WTC11 (cell line): ENCODE results near the gene TXNRD1. TPM values are rescaled to one million over a fixed set of nuclear protein-coding genes. Genes with fewer than 3 reads are reported as not detected.
A peak's percentile ranks its signal among the peaks of the same experiment; 100 is the strongest.

Source experiments
- ATAC-seq: fragments of 200-7000 bp; cut with Tn5 transposase; 2 replicates; pipeline ENCODE4 v1.10.0; 2021; ENCODE audit warnings: mild to moderate bottlenecking, moderate library complexity
- CTCF ChIA-PET: fragments of 300-600 bp; sonication (Branson Sonifier 250); formaldehyde crosslinking; loops from one replicate; lab custom pipeline; 2021; ENCODE audit warnings: antibody characterized with exemption; lab: Charles Lee
- POLR2A ChIA-PET: fragments of 350-600 bp; sonication (Branson Sonifier 250); formaldehyde crosslinking; loops from one replicate; lab custom pipeline; 2021; ENCODE audit warnings: antibody characterized with exemption; lab: Charles Lee
- DNase-seq: peaks from one replicate; pipeline ENCODE4 v3.0.0; 2021; ENCODE audit warnings: low spot score
- H3K27ac Mint-ChIP-seq: 2 replicates; pipeline ENCODE4 v1.8.0; 2021; ENCODE audit warnings: mixed read lengths
- H3K27me3 Mint-ChIP-seq: 2 replicates; pipeline ENCODE4 v1.8.0; 2021; ENCODE audit warnings: low read depth, mild to moderate bottlenecking, moderate library complexity, mixed read lengths
- H3K36me3 Mint-ChIP-seq: 2 replicates; pipeline ENCODE4 v1.8.0; 2021; ENCODE audit warnings: mixed read lengths
- H3K4me1 Mint-ChIP-seq: 2 replicates; pipeline ENCODE4 v1.8.0; 2022; ENCODE audit warnings: mixed read lengths
- H3K4me3 Mint-ChIP-seq: 2 replicates; pipeline ENCODE4 v1.8.0; 2021; ENCODE audit warnings: mild to moderate bottlenecking, moderate library complexity, mixed read lengths
- H3K9me3 Mint-ChIP-seq: 2 replicates; pipeline ENCODE4 v1.8.0; 2021; ENCODE audit warnings: mixed read lengths
- E2F5 ChIP-seq: sonication (generic); formaldehyde crosslinking; IDR thresholded peaks from 2 replicates; pipeline ENCODE4 v1.8.1; 2022; ENCODE audit warnings: mild to moderate bottlenecking, moderate library complexity, missing genetic modification reagents
- ERG ChIP-seq: fragments of 250-450 bp; sonication (Bioruptor Pico); IDR thresholded peaks from 2 replicates; pipeline ENCODE4 v1.8.0; 2021; ENCODE audit warnings: mild to moderate bottlenecking
- ETV6 ChIP-seq: sonication (generic); formaldehyde crosslinking; IDR thresholded peaks from 2 replicates; pipeline ENCODE4 v1.8.1; 2022; ENCODE audit warnings: mild to moderate bottlenecking, missing genetic modification reagents
- GRHL2 ChIP-seq: fragments of 250-450 bp; sonication (Bioruptor Pico); IDR thresholded peaks from 2 replicates; pipeline ENCODE4 v1.8.0; 2022; ENCODE audit warnings: mild to moderate bottlenecking, moderate library complexity; ENCODE audit not compliant: insufficient replicate concordance, severe bottlenecking
- GTF2I ChIP-seq: fragments of 250-450 bp; sonication (Bioruptor Pico); conservative IDR thresholded peaks from 2 replicates; pipeline ENCODE4 v1.4.0; 2021; ENCODE audit warnings: mild to moderate bottlenecking
- HMGA2 ChIP-seq: fragments of 250-450 bp; sonication (Bioruptor Pico); IDR thresholded peaks from 2 replicates; pipeline ENCODE4 v1.4.0; 2021; ENCODE audit warnings: mild to moderate bottlenecking, moderate library complexity
- JAZF1 ChIP-seq: fragments of 250-450 bp; sonication (Bioruptor Pico); IDR thresholded peaks from 2 replicates; pipeline ENCODE4 v1.9.0; 2021; ENCODE audit warnings: moderate library complexity, mild to moderate bottlenecking, inconsistent platforms
- KAT7 ChIP-seq: sonication (generic); formaldehyde crosslinking; IDR thresholded peaks from 2 replicates; pipeline ENCODE4 v1.8.1; 2023; ENCODE audit warnings: missing genetic modification reagents, mild to moderate bottlenecking, borderline replicate concordance
- NR2C2 ChIP-seq: sonication (generic); formaldehyde crosslinking; IDR thresholded peaks from 2 replicates; pipeline ENCODE4 v1.8.0; 2022; ENCODE audit warnings: mild to moderate bottlenecking, missing genetic modification reagents
- RELA ChIP-seq: sonication (generic); formaldehyde crosslinking; IDR thresholded peaks from 2 replicates; pipeline ENCODE4 v1.8.1; 2022; ENCODE audit warnings: missing genetic modification reagents, mild to moderate bottlenecking, borderline replicate concordance
- SMAD3 ChIP-seq: sonication (generic); formaldehyde crosslinking; IDR thresholded peaks from 2 replicates; pipeline ENCODE4 v1.8.0; 2022; ENCODE audit warnings: missing genetic modification reagents, mild to moderate bottlenecking, borderline replicate concordance
- TCF7 ChIP-seq: sonication (generic); formaldehyde crosslinking; IDR thresholded peaks from 2 replicates; pipeline ENCODE4 v1.8.0; 2022; ENCODE audit warnings: mild to moderate bottlenecking, low read depth, missing genetic modification reagents, moderate library complexity
- TEAD1 ChIP-seq: sonication (generic); formaldehyde crosslinking; IDR thresholded peaks from 2 replicates; pipeline ENCODE4 v1.8.0; 2022; ENCODE audit warnings: mild to moderate bottlenecking, missing genetic modification reagents
- ZNF317 ChIP-seq: sonication (generic); formaldehyde crosslinking; IDR thresholded peaks from 2 replicates; pipeline ENCODE4 v1.8.1; 2023; ENCODE audit warnings: low read depth, mild to moderate bottlenecking, moderate library complexity, missing genetic modification reagents, borderline replicate concordance
- total RNA-seq: library from RNA; stranded (reverse); gene quantifications from 3 replicates; pipeline ENCODE4 v1.2.3, GENCODE V29; 2021
- TF ChIP-seq, protein P1 (sequence below): sonication (generic); formaldehyde crosslinking; IDR thresholded peaks from 2 replicates; pipeline ENCODE4 v1.8.0; 2022; ENCODE audit warnings: mild to moderate bottlenecking, missing genetic modification reagents
- TF ChIP-seq, protein P2 (sequence below): sonication (generic); formaldehyde crosslinking; IDR thresholded peaks from 2 replicates; pipeline ENCODE4 v1.8.0; 2022; ENCODE audit warnings: mild to moderate bottlenecking, missing genetic modification reagents
- TF ChIP-seq, protein P3 (sequence below): sonication (generic); formaldehyde crosslinking; IDR thresholded peaks from 2 replicates; pipeline ENCODE4 v1.8.1; 2022; ENCODE audit warnings: missing genetic modification reagents, borderline replicate concordance
- TF ChIP-seq, protein P4 (sequence below): sonication (generic); formaldehyde crosslinking; IDR thresholded peaks from 2 replicates; pipeline ENCODE4 v1.8.0; 2023; ENCODE audit warnings: missing genetic modification reagents, mild to moderate bottlenecking, borderline replicate concordance

Gene TXNRD1
- total RNA-seq, 1 experiment from 2014 or later: 113 TPM

- TF ChIP-seq NR2C2 (CRISPR knock-in tag): no peak
- no peak for TF ChIP-seq GRHL2 (CRISPR knock-in tag)
- no peak for TF ChIP-seq SMAD3
- TF ChIP-seq, protein P1, sequence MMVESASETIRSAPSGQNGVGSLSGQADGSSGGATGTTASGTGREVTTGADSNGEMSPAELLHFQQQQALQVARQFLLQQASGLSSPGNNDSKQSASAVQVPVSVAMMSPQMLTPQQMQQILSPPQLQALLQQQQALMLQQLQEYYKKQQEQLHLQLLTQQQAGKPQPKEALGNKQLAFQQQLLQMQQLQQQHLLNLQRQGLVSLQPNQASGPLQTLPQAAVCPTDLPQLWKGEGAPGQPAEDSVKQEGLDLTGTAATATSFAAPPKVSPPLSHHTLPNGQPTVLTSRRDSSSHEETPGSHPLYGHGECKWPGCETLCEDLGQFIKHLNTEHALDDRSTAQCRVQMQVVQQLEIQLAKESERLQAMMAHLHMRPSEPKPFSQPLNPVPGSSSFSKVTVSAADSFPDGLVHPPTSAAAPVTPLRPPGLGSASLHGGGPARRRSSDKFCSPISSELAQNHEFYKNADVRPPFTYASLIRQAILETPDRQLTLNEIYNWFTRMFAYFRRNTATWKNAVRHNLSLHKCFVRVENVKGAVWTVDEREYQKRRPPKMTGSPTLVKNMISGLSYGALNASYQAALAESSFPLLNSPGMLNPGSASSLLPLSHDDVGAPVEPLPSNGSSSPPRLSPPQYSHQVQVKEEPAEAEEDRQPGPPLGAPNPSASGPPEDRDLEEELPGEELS (CRISPR knock-in tag): no peak
- no peak for TF ChIP-seq KAT7
- TF ChIP-seq JAZF1: no peak
- H3K4me3 Mint-ChIP-seq: no peak overlapping the region
- peaks cover 41% of the 10 kb centered on the region for H3K36me3 Mint-ChIP-seq
- peaks cover 8% of the 10 kb centered on the region for H3K4me1 Mint-ChIP-seq
- POLR2A ChIA-PET: no interaction called here
- ATAC-seq (no peak), DNase-seq (no peak)
- CTCF ChIA-PET: interaction anchor here (1.2 kb wide), 1 partner anchor 36 kb away, joined by 3 read pairs; no protein-coding TSS in a partner anchor
- H3K27me3 Mint-ChIP-seq: no peaks in the 10 kb centered on the region
- H3K9me3 Mint-ChIP-seq: no peaks in the 10 kb centered on the region
- peak overlapping the region; percentile 92 for H3K27ac Mint-ChIP-seq
Observed at GRCh38 chr12:104345234-104346066, 129.9 kb downstream of the TXNRD1 start.

DNA sequence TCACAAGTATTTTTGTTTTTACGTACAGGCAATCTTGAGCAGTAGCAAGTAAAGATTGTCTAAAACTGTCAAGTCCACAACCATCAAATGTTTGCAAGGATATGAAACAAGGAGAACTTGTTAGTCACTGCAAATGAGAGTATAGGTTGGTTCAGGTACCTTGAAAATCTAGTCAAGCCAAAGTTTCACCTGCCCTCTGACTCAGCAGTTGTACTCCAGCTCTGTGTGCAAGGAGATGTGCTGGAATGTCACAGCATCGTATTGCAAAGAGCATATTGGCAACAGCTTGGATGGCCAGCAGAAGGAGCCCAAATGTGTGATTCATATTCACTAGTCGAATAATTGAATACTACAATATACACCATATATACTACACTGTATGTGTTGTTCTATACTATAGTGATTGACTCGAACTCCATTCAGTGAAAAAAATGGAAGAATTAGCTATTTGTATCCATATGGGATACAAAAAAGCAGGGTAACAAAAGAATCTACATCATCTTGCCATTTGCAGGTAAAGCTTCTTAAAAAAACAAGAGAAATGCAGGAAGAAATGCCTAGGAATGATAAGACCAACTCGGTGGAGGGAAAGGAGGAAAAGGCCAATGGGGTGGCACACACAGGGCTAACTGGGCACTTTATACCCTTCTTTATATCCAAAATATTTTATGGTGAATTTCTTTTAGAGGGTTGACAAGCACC lies 131.9 kb downstream of the TXNRD1 start:
- TF ChIP-seq TEAD1 (CRISPR knock-in tag) (no peak), HMGA2 (CRISPR knock-in tag) (no peak), ETV6 (CRISPR knock-in tag) (no peak), RELA (no peak), E2F5 (CRISPR knock-in tag) (no peak), ZNF317 (no peak), ERG (CRISPR knock-in tag) (no peak), GTF2I (CRISPR knock-in tag) (no peak), TCF7 (CRISPR knock-in tag) (no peak)
- TF ChIP-seq, protein P2, sequence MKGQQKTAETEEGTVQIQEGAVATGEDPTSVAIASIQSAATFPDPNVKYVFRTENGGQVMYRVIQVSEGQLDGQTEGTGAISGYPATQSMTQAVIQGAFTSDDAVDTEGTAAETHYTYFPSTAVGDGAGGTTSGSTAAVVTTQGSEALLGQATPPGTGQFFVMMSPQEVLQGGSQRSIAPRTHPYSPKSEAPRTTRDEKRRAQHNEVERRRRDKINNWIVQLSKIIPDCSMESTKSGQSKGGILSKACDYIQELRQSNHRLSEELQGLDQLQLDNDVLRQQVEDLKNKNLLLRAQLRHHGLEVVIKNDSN (CRISPR knock-in tag): no peak
- TF ChIP-seq, protein P3, sequence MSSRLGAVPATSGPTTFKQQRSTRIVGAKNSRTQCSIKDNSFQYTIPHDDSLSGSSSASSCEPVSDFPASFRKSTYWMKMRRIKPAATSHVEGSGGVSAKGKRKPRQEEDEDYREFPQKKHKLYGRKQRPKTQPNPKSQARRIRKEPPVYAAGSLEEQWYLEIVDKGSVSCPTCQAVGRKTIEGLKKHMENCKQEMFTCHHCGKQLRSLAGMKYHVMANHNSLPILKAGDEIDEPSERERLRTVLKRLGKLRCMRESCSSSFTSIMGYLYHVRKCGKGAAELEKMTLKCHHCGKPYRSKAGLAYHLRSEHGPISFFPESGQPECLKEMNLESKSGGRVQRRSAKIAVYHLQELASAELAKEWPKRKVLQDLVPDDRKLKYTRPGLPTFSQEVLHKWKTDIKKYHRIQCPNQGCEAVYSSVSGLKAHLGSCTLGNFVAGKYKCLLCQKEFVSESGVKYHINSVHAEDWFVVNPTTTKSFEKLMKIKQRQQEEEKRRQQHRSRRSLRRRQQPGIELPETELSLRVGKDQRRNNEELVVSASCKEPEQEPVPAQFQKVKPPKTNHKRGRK (CRISPR knock-in tag): no peak
- TF ChIP-seq, protein P4, sequence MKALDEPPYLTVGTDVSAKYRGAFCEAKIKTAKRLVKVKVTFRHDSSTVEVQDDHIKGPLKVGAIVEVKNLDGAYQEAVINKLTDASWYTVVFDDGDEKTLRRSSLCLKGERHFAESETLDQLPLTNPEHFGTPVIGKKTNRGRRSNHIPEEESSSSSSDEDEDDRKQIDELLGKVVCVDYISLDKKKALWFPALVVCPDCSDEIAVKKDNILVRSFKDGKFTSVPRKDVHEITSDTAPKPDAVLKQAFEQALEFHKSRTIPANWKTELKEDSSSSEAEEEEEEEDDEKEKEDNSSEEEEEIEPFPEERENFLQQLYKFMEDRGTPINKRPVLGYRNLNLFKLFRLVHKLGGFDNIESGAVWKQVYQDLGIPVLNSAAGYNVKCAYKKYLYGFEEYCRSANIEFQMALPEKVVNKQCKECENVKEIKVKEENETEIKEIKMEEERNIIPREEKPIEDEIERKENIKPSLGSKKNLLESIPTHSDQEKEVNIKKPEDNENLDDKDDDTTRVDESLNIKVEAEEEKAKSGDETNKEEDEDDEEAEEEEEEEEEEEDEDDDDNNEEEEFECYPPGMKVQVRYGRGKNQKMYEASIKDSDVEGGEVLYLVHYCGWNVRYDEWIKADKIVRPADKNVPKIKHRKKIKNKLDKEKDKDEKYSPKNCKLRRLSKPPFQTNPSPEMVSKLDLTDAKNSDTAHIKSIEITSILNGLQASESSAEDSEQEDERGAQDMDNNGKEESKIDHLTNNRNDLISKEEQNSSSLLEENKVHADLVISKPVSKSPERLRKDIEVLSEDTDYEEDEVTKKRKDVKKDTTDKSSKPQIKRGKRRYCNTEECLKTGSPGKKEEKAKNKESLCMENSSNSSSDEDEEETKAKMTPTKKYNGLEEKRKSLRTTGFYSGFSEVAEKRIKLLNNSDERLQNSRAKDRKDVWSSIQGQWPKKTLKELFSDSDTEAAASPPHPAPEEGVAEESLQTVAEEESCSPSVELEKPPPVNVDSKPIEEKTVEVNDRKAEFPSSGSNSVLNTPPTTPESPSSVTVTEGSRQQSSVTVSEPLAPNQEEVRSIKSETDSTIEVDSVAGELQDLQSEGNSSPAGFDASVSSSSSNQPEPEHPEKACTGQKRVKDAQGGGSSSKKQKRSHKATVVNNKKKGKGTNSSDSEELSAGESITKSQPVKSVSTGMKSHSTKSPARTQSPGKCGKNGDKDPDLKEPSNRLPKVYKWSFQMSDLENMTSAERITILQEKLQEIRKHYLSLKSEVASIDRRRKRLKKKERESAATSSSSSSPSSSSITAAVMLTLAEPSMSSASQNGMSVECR (CRISPR knock-in tag): no peak
- Mint-ChIP-seq H3K4me1 (peaks cover 24% of the 10 kb centered on the region), H3K36me3 (peaks cover 29% of the 10 kb centered on the region), H3K27me3 (no peaks in the 10 kb centered on the region), H3K9me3 (no peaks in the 10 kb centered on the region), H3K4me3 (no peak overlapping the region), H3K27ac (peak overlapping the region; percentile 87; the same call in 1 of the 2 replicates)
- POLR2A ChIA-PET: no interaction called here
- CTCF ChIA-PET: no interaction called here
- ATAC-seq: no peak
- no peak for DNase-seq
